GM10248 (cell line): ENCODE data around the gene GNAL.
"Not testable (repeated sequence)": the region's sequence is repeated elsewhere in the genome, so short reads cannot be mapped to it uniquely, and the experiment has no call there.

Experiments used
- CTCF ChIA-PET: fragments of 300-600 bp; sonication (Branson Sonifier 250); formaldehyde crosslinking; extraction: SDS; loops from one replicate; lab custom pipeline; 2021; ENCODE audit warnings: antibody characterized with exemption; lab: Yijun Ruan, JAX
- POLR2A ChIA-PET: fragments of 350-650 bp; sonication (Branson Sonifier 250); formaldehyde crosslinking; extraction: SDS; loops from one replicate; lab custom pipeline; 2020; ENCODE audit warnings: antibody characterized with exemption; lab: Yijun Ruan, JAX
- DNase-seq: peaks from one replicate; pipeline ENCODE4 v3.0.0; 2012; ENCODE audit errors: extremely low spot score
- TF ChIP-seq, protein P1 (sequence below): IDR thresholded peaks from 2 replicates; pipeline ENCODE4 v1.5.1; 2012; ENCODE audit warnings: mild to moderate bottlenecking, low read depth; ENCODE audit errors: extremely low read depth, missing control alignments, control extremely low read depth

Gene GNAL

DNA sequence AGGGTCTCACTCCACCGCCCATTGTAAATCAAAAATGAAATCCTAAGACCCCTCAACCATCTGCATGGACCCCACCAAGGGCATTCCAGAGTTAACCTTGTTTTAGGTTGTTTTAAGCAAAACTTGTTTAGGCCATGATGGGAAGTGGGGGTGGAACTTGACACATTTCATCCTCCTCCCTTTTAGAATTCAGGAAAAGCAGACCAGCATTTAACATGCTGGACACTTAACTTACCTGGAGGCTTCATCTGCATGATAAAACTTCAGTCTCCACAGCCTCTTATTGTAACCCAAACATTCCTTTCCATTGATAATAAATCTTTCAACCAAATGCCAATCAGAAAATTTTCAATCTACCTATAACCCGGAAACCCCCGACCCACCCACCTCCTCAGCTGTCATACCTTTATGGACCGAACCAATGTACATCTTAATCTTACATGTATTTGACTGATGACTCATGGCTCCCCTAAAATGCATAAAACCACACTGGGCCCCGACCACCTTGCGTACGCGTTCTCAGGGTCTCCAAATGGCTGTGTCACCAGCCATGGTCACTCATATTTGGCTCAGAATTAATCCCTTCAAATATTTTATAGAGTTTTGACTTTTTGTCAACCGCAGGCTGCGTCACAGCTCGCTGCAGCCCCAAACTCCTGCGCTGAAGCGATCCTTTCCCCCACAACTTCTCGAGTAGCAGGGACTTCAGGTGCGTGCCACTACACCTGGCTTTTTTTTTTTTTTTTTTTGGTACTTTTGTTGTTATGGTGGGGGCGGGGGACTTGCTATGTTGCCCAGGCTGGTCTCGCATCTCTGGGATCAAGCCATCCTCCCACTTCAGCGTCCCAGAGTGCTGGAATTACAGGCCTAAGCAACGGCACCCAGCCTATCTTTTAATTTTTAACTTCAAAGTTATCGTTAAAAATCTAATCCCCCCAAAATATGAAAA, 218.1 kb downstream of the GNAL start:
- ChIA-PET CTCF (interaction anchor here (1.6 kb wide), 1 partner anchor 30 kb away, joined by 3 read pairs; no protein-coding TSS in a partner anchor), POLR2A (interaction anchor here (0.7 kb wide), 1 partner anchor 557 kb away, joined by 3 read pairs; no protein-coding TSS in a partner anchor)
- no peak for DNase-seq
- TF ChIP-seq, protein P1, sequence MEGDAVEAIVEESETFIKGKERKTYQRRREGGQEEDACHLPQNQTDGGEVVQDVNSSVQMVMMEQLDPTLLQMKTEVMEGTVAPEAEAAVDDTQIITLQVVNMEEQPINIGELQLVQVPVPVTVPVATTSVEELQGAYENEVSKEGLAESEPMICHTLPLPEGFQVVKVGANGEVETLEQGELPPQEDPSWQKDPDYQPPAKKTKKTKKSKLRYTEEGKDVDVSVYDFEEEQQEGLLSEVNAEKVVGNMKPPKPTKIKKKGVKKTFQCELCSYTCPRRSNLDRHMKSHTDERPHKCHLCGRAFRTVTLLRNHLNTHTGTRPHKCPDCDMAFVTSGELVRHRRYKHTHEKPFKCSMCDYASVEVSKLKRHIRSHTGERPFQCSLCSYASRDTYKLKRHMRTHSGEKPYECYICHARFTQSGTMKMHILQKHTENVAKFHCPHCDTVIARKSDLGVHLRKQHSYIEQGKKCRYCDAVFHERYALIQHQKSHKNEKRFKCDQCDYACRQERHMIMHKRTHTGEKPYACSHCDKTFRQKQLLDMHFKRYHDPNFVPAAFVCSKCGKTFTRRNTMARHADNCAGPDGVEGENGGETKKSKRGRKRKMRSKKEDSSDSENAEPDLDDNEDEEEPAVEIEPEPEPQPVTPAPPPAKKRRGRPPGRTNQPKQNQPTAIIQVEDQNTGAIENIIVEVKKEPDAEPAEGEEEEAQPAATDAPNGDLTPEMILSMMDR, result no peak

DNA sequence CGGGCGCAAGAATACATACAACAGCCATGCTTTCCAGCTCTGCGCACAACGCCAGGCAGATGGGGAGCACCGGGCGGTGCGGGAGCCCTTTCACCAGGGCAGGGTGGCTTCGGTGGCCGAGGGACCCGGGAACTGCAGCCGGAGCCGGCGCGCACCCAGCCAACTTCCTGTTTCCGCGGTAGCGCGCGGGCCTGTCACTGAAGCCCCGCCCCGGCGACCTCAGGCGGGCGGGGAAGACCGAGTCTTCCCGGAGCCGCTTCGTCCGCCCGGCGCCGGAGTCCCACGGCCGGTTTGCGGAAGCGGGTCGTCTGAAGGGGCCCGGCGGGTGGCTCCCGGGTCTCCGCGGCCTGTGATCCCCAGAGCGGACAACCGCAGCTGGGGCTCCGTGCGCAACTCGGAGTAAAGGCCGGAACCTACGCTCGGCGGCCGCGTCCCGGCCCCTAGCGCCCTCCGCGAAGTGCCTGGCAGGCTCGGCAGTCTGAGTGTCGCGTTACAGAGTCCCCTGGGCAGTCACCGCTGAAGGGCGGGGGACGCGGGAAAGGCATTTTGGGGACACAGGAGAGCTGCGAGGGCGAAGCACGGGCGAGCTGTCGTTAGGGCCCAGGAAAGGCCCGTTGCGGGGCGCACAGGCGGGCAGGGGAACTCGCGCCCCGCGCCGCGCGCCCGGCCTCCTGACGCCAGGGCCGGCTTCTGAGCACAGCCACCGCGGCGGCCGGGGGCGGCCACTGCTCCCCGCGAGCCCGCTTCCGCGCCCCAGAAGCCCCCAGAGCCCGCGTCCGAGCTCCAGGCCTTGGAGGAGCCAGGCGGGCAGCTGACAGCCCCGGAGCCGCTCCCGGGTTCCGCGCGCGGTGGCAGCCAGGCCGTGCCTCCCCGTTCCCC, 219.4 kb downstream of the GNAL start, which contains the start of gene MPPE1:
TSS of gene MPPE1 (minus strand) at position 136 of the 879 bp plus-strand sequence. CDS start 11,053 bp downstream, outside the sequence.
- TF ChIP-seq, protein P1, result no peak
- DNase-seq, result peak; percentile 94
- POLR2A ChIA-PET, result interaction anchor here (0.6 kb wide), 1 partner anchor 82 kb away, joined by 10 read pairs; no protein-coding TSS in a partner anchor
- CTCF ChIA-PET, result interaction anchor here (1.6 to 1.7 kb wide), 2 partner anchors 29 to 30 kb away, joined by 3 to 5 read pairs; no protein-coding TSS in a partner anchor

DNA sequence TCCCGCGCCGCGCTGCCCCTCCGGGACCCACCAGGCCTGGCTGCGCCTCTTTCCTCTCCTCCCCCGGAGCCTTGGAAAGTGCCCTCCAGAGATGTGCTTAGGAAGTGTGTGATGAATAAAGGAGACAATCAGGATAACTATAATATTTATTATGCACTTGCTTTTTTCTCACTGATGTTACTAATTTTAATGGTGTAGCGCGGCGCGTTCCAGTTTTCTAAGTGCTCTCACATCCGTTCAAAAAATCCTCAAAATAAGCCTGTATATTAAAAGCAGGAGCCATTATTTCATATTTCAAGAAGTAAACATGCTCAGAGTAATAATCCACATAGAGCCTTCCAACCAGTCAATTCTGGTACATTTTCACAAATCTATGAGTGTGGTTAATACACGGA, 220.0 kb downstream of the GNAL start:
- POLR2A ChIA-PET, result interaction anchor here (0.6 kb wide), 1 partner anchor 82 kb away, joined by 10 read pairs; no protein-coding TSS in a partner anchor

DNA sequence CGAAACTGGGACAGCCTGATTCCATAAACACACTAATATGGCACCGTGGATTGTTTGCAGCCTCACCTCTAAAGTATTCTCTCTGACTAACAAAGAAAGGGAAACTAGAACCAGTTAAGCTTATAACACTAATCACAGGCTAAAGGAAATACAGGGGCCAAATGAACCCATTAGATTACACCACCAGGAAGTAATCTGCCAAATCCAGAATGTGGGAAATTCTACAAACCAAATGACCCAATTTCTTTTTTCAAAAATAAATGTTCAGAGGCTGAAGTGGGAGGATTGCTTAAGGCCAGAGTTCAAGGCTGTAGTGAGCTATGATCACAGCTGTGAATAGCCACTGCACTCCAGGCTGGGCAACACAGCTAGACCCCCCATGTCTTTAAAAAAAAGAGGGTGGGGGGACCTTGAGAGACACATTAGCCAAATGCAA, 220.5 kb downstream of the GNAL start:
- CTCF ChIA-PET, result interaction anchor here (1.7 kb wide), 1 partner anchor 28 kb away, joined by 5 read pairs; no protein-coding TSS in a partner anchor
- POLR2A ChIA-PET, result no interaction called here
- TF ChIP-seq, protein P1, result no peak
- DNase-seq, result peak; percentile 40

More for the DNA sequence above, 220.0 kb downstream of the GNAL start:
- TF ChIP-seq, protein P1, result no peak
- CTCF ChIA-PET, result interaction anchor here (1.7 kb wide), 1 partner anchor 29 kb away, joined by 5 read pairs; no protein-coding TSS in a partner anchor
- no peak for DNase-seq

DNA sequence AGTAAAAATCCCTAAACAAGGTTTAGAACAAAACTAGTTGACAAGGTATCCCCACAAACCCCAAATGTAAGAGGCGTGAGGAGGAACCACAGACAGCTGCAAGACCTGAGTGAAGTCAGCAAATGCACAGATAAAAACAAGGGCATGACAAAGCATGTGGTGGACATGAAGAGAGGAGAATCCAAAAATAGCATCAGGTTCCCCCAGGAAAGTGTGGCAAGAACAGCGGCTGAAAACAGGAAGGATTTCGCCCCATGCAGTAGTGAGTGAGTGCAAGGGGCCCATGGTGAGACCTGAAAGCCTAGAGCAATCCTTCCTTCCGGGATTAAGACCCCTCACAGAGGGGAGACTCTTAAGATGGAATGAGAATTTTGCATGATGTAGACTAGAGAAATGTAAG, 227.8 kb downstream of the GNAL start:
- CTCF ChIA-PET, POLR2A ChIA-PET, DNase-seq: not testable (repeated sequence)

DNA sequence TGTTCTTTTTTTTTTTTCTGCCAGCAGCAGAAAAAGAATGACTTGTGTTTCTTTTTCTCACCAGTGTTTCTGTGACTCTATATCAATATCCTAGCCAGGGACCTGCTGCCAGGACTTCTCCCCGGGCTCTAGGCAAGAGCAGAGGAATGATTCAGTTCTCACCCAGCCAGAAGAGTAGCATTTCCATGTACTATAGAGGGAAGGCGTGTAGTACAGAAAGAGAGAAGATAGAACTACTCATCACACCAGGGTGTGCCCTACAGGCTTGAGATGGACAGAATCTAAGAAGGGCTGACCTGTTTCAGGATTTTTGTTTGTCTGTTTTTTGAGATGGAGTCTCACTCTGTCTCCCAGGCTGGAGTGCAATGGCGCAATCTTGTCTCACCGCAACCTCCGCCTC, 230.5 kb downstream of the GNAL start:
- CTCF ChIA-PET, result interaction anchor here (2.6 kb wide), 1 partner anchor 76 kb away, joined by 6 read pairs; no protein-coding TSS in a partner anchor
- POLR2A ChIA-PET, DNase-seq: not testable (repeated sequence)

DNA sequence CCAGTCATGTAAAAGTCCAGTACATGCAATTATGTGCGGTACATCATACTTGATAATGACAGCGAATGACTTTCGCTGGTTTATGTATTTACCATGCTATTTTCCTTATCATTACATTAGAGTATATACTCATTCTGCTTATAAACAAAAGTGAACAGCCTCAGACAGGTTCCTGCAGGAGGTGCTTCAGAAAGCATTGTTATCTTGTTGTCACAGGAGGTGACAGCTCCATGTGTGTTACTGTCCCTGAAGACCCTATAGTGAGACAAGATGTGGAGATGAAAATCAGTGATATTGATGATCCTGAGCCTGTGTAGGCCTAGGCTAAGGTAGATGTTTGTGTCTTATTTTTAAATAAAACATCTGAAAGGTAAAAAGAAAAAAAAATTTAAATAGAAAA, 234.4 kb downstream of the GNAL start:
- ChIA-PET POLR2A (no interaction called here), CTCF (interaction anchor here (1.0 to 9.1 kb wide), 4 partner anchors 9 to 73 kb away, joined by 3 to 97 read pairs (median 8); no protein-coding TSS in a partner anchor)
- TF ChIP-seq, protein P1, result no peak
- DNase-seq, result no peak
